ENCODE data around the gene CLSTN2. TPM values are rescaled to one million over a fixed set of nuclear protein-coding genes. Genes with fewer than 3 reads are reported as not detected.

CLSTN2 gene
- total and polyA plus RNA-seq, 2 of the 8 experiments (the other 6 are each of a cell fraction or from before 2014, with no cell fraction given), result 0.39 to 0.52 TPM

- Histone ChIP-seq H3K4me1 (replicated peaks in 1 of 4; ENCODE audit: control insufficient read depth in 3 of 4, insufficient read depth in 4 of 4, low read length in 3 of 4) (no peaks in the 10 kb centered on the region), H3K9ac (replicated peaks in 1 of 4; ENCODE audit: extremely low read depth in 1 of 4, low read depth in 3 of 4, low read length in 3 of 4) (no peak overlapping the region), H2BK5ac (ENCODE audit: low read depth, low read length) (no peak overlapping the region), H3K56ac (replicated peaks; ENCODE audit: insufficient read length, low read depth, low read length) (no peak overlapping the region), H2BK120ac (replicated peaks; ENCODE audit: low read depth, low read length) (no peak overlapping the region), H3K18ac (ENCODE audit: extremely low read depth, low read length) (no peak overlapping the region), H4K20me1 (replicated peaks in 1 of 2; ENCODE audit: control insufficient read depth in 1 of 2, insufficient read depth in 2 of 2, low read length in 2 of 2) (no peaks in the 10 kb centered on the region), H3K27ac (ENCODE audit: low read depth, low read length) (no peak overlapping the region), H3K4me3 (ENCODE audit: extremely low read depth in 1 of 4, insufficient read depth in 2 of 4, low read depth in 3 of 4, low read length in 4 of 4) (no peak overlapping the region), H2AK5ac (ENCODE audit: low read depth, low read length) (no peak overlapping the region; the same call in 1 of the 2 replicates), H4K5ac (ENCODE audit: insufficient read length, low read depth, low read length) (no peak overlapping the region), H3K79me1 (ENCODE audit: low read depth, low read length) (no peaks in the 10 kb centered on the region), H2AFZ (ENCODE audit: low read length) (no peak overlapping the region), H4K8ac (ENCODE audit: extremely low read depth, insufficient read depth, low read length) (no peak overlapping the region), H2BK20ac (ENCODE audit: low read length) (no peak overlapping the region), H2BK12ac (ENCODE audit: low read depth, low read length) (no peak overlapping the region), H3K79me2 (ENCODE audit: control insufficient read depth in 1 of 2, insufficient read depth in 2 of 2, low read length in 2 of 2) (no peaks in the 10 kb centered on the region), H4K91ac (replicated peaks; ENCODE audit: insufficient read length, low read length) (no peak overlapping the region), H3K9me3 (ENCODE audit: insufficient read depth in 2 of 2, low read depth in 1 of 2, low read length in 1 of 2) (no peaks in the 10 kb centered on the region), H2BK15ac (ENCODE audit: low read length) (no peak overlapping the region), H3K4ac (replicated peaks; ENCODE audit: insufficient read length, low read depth, low read length) (no peak overlapping the region), H3K36me3 (ENCODE audit: control insufficient read depth in 2 of 4, insufficient read depth in 4 of 4, low read length in 3 of 4) (no peaks in the 10 kb centered on the region), H3K23ac (ENCODE audit: insufficient read length) (no peak overlapping the region), H3K27me3 (replicated peaks in 1 of 4; ENCODE audit: control insufficient read depth in 3 of 4, extremely low read depth in 1 of 4, insufficient read depth in 3 of 4, low read length in 3 of 4) (no peaks in the 10 kb centered on the region; a peak in 1 of 7 replicates), H3K23me2 (ENCODE audit: low read depth, low read length) (peaks cover 1% of the 10 kb centered on the region; the same call in 1 of the 2 replicates), H3K14ac (ENCODE audit: insufficient read length) (no peak overlapping the region), H3K4me2 (ENCODE audit: insufficient read depth in 1 of 2, low read depth in 2 of 2, low read length in 2 of 2) (no peak overlapping the region)
- CTCF ChIA-PET (ENCODE audit: partially characterized antibody), result interaction anchor here (1.9 to 2.1 kb wide), 2 partner anchors 9 to 16 kb away, joined by 5 to 11 read pairs; no protein-coding TSS in a partner anchor
- DNase-seq (ENCODE audit: low read depth in 1 of 2, low spot score in 2 of 2), result peak in 1 of 2 experiments; percentile 11
- no peak for FAIRE-seq
- WGBS, 2 experiments (ENCODE audit: extremely low coverage in 1 of 2, insufficient coverage in 1 of 2, insufficient read length in 1 of 2, insufficient replicate concordance in 2 of 2, low coverage in 1 of 2, low lambda C conversion rate in 2 of 2, missing lambda C conversion rate in 1 of 2), result 85% methylated on average over 5 of the region's 5 CpGs; no CpG with 5 or more reads in 1 of the 2 experiments
- POLR2A ChIA-PET (ENCODE audit: partially characterized antibody), result no interaction called here
- TF ChIP-seq KDM1A (IDR thresholded peaks at IDR 0.05; ENCODE audit: borderline replicate concordance, low read length), result no peak
- no peak for TF ChIP-seq CHD1 (IDR thresholded peaks at IDR 0.05; ENCODE audit: low read depth, low read length)
- no peak for TF ChIP-seq TBP (IDR thresholded peaks at IDR 0.05; ENCODE audit: low read depth, low read length)
- TF ChIP-seq CBX8 (IDR thresholded peaks at IDR 0.05; ENCODE audit: borderline replicate concordance, low read depth, low read length), result no peak
- TF ChIP-seq NRF1 (IDR thresholded peaks at IDR 0.05; ENCODE audit: low read depth, low read length), result no peak
- TF ChIP-seq, protein P1, sequence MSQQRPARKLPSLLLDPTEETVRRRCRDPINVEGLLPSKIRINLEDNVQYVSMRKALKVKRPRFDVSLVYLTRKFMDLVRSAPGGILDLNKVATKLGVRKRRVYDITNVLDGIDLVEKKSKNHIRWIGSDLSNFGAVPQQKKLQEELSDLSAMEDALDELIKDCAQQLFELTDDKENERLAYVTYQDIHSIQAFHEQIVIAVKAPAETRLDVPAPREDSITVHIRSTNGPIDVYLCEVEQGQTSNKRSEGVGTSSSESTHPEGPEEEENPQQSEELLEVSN (IDR thresholded peaks at IDR 0.05), result no peak
- TF ChIP-seq RAD21 (IDR thresholded peaks at IDR 0.05 in 1 of 2, conservative IDR thresholded peaks at IDR 0.05 in 1 of 2; ENCODE audit: low read depth in 2 of 2, low read length in 2 of 2), result no peak
- TF ChIP-seq ATF3 (IDR thresholded peaks at IDR 0.05; ENCODE audit: insufficient read depth, low read depth, low read length), result no peak
- TF ChIP-seq JUND (IDR thresholded peaks at IDR 0.05; ENCODE audit: low read length), result no peak
- TF ChIP-seq GABPA (IDR thresholded peaks at IDR 0.05; ENCODE audit: borderline replicate concordance, insufficient read depth, low read length), result no peak
- TF ChIP-seq KDM5A (IDR thresholded peaks at IDR 0.05; ENCODE audit: low read length), result no peak
- TF ChIP-seq TAF1 (IDR thresholded peaks at IDR 0.05; ENCODE audit: low read depth, low read length), result no peak
- no peak for TF ChIP-seq BCL11A (IDR thresholded peaks at IDR 0.05; ENCODE audit: low read depth in 2 of 2, low read length in 2 of 2)
Measured at GRCh38 chr3:140162551-140162950, 227.6 kb downstream of the CLSTN2 start.

All from H1 (cell line).